K562 (cell line): ENCODE results near the gene RIPOR1. TPM values are rescaled to one million over a fixed set of nuclear protein-coding genes. Genes with fewer than 3 reads are reported as not detected.

ENCODE experiments used
- ATAC-seq: fragments of 200-7000 bp; cut with Tn5 transposase; 3 replicates; pipeline ENCODE4 v1.9.1; 2020; ENCODE audit warnings: moderate library complexity
- BruUV-seq: library from RNA; stranded (reverse); fragments of 400-500 nt; replicated peaks from 2 replicates; lab custom pipeline; 2021; lab: Mats Ljungman, UMichigan
- CTCF ChIA-PET: fragments of 300-600 bp; formaldehyde crosslinking; extraction: SDS; loops from one replicate; lab custom pipeline; 2021; ENCODE audit warnings: low intra/inter-chr PET ratio; lab: Yijun Ruan, JAX
- POLR2A ChIA-PET: fragments of 300-600, 350-650 bp; sonication (Branson Sonifier 250); formaldehyde crosslinking; extraction: SDS; loops from one replicate; lab custom pipeline; 2021; ENCODE audit warnings: antibody characterized with exemption, inconsistent platforms; lab: Yijun Ruan, JAX
- DNase-seq, 4 experiments: peaks; one replicate each; pipeline versions ENCODE4 v3.0.0 to v3.0.0-alpha.2; 2011 to 2018; ENCODE audit warnings: low spot score in 3 of 4, mixed read lengths in 3 of 4; ENCODE audit errors: extremely low read depth in 1 of 4
- FAIRE-seq: peaks from 2 replicates; lab custom pipeline; 2011; peaks lifted over from hg19 to GRCh38; lab: Jason Lieb, UNC
- H2AFZ ChIP-seq: 2 replicates; pipeline ENCODE4 v1.6.0; 2011; ENCODE audit warnings: low read depth, low read length, control low read depth, inconsistent platforms
- H3K27ac ChIP-seq: fragments of 200-600 bp; 3 replicates; pipeline ENCODE4 v1.8.0; 2011; ENCODE audit warnings: low read depth, mild to moderate bottlenecking, control low read depth, inconsistent platforms, low read length, moderate library complexity, mixed read lengths; ENCODE audit errors: extremely low read depth
- H3K27me3 ChIP-seq, 2 experiments: fragments of 300-600 bp in 1 of 2; 2 replicates in 1 of 2; 3 replicates in 1 of 2; pipeline versions ENCODE4 v1.6.0 to v1.8.0; 2011; ENCODE audit warnings: inconsistent platforms in 2 of 2, low read length in 2 of 2, mild to moderate bottlenecking in 1 of 2, mixed read lengths in 1 of 2, moderate library complexity in 1 of 2; ENCODE audit not compliant: control insufficient read depth in 2 of 2, insufficient read depth in 2 of 2
- H3K36me3 ChIP-seq: fragments of 300-600 bp; 3 replicates; pipeline ENCODE4 v1.8.0; 2011; ENCODE audit warnings: mild to moderate bottlenecking, low read length, inconsistent platforms; ENCODE audit not compliant: control insufficient read depth, insufficient read depth
- H3K4me1 ChIP-seq, 2 experiments: fragments of 200-600 bp in 1 of 2; replicated peaks in 1 of 2; 2 replicates in 1 of 2; 3 replicates in 1 of 2; pipeline versions ENCODE4 v1.5.1 to v1.8.0; 2011; ENCODE audit warnings: inconsistent platforms in 2 of 2, low read length in 2 of 2, mild to moderate bottlenecking in 1 of 2, mixed read lengths in 1 of 2, moderate library complexity in 1 of 2; ENCODE audit not compliant: control insufficient read depth in 2 of 2, insufficient read depth in 2 of 2
- H3K4me2 ChIP-seq: 2 replicates; pipeline ENCODE4 v1.6.1; 2011; ENCODE audit warnings: low read length, control low read depth, inconsistent platforms, mixed read lengths; ENCODE audit not compliant: insufficient read depth
- H3K4me3 ChIP-seq: fragments of 200-600 bp; sonication (generic), shearing (Covaris generic); 2 replicates; pipeline ENCODE4 v1.5.1; 2016; ENCODE audit warnings: control low read depth, inconsistent platforms
- H3K79me2 ChIP-seq: fragments of 200-600 bp; 3 replicates; pipeline ENCODE4 v1.8.0; 2011; ENCODE audit warnings: low read length, inconsistent platforms; ENCODE audit not compliant: control insufficient read depth, insufficient read depth
- H3K9ac ChIP-seq, 2 experiments: 2 replicates each; pipeline versions ENCODE4 v1.6.0 to v1.6.1; 2011; ENCODE audit warnings: low read depth in 2 of 2, low read length in 2 of 2, control low read depth in 1 of 2, inconsistent platforms in 1 of 2, mild to moderate bottlenecking in 1 of 2, mixed read lengths in 1 of 2; ENCODE audit not compliant: insufficient read depth in 1 of 2
- H3K9me1 ChIP-seq: one replicate; pipeline ENCODE4 v1.6.0; 2011; ENCODE audit warnings: inconsistent platforms, mild to moderate bottlenecking, low read length, moderate library complexity; ENCODE audit not compliant: control insufficient read depth, insufficient read depth
- H3K9me3 ChIP-seq: replicated peaks from 2 replicates; pipeline ENCODE4 v1.5.1; 2011; ENCODE audit warnings: low read depth, low read length, inconsistent platforms; ENCODE audit not compliant: control insufficient read depth, insufficient read depth
- H4K20me1 ChIP-seq: replicated peaks from 2 replicates; pipeline ENCODE4 v1.6.1; 2011; ENCODE audit warnings: low read length, inconsistent platforms, mixed read lengths; ENCODE audit not compliant: control insufficient read depth, insufficient read depth
- ZNF24 ChIP-seq: fragments of 450-650 bp; IDR thresholded peaks from 2 replicates; pipeline ENCODE4 v1.6.1; 2016
- WGBS: fragments of 100-300 bp; shearing (Covaris generic); methylation state at CpG from one replicate; pipeline ENCODE4 v1.1.6; 2016; ENCODE audit warnings: low coverage, mixed read lengths; ENCODE audit not compliant: insufficient coverage; ENCODE audit errors: missing lambda C conversion rate; 5-methylcytosine and 5-hydroxymethylcytosine counted together
- in situ Hi-C: fragments of 300-500 bp; cut with MboI; formaldehyde crosslinking; loops from 4 replicates; pipeline ENCODE4 v1.15.0; 2018; ENCODE audit warnings: inconsistent platforms, mixed read lengths
- intact Hi-C: fragments of 100-400 bp; cut with micrococcal nuclease; formaldehyde crosslinking; loops from 2 replicates; pipeline ENCODE4 v1.14.2; 2022
- polyA plus RNA-seq, 8 experiments: library from polyadenylated mRNA; depleted of rRNA in 4 of 8; stranded (reverse) in 5 of 8; unstranded in 3 of 8; fragments of >200 nt; fragmentation: Nextera tagmentation in 2 of 8; fragmentation: Illumina TruSeq in 1 of 8; extraction: Ambion mirVana in 2 of 8; extraction: Trizol in 1 of 8; gene quantifications; 2 replicates each; pipeline versions ENCODE4 v1.2.1 to v1.2.3, GENCODE V29; 2011 to 2014; ENCODE audit warnings: inconsistent platforms in 1 of 8, missing spikeins in 1 of 8
- total RNA-seq, 7 experiments: library from RNA; depleted of rRNA in 6 of 7; stranded (reverse); fragments of >200 nt in 6 of 7; fragmentation: Illumina TruSeq in 2 of 7; extraction: Trizol in 2 of 7; gene quantifications; 2 replicates each; pipeline versions ENCODE4 v1.2.1 to v1.2.3, GENCODE V29; 2011 to 2021; ENCODE audit warnings: low replicate concordance in 1 of 7
- TF ChIP-seq, protein P1 (sequence below): sonication (generic); formaldehyde crosslinking; IDR thresholded peaks from 2 replicates; pipeline ENCODE4 v1.9.0; 2022; ENCODE audit warnings: mild to moderate bottlenecking, missing genetic modification reagents
- TF ChIP-seq, protein P2 (sequence below): fragments of 450-650 bp; IDR thresholded peaks from 2 replicates; pipeline ENCODE4 v1.6.1; 2018; ENCODE audit not compliant: partially characterized antibody
- TF ChIP-seq, protein P3 (sequence below), 3 experiments: IDR thresholded peaks in 2 of 3; conservative IDR thresholded peaks in 1 of 3; 2 replicates each; pipeline ENCODE4 v1.5.1; 2011 to 2012; ENCODE audit warnings: low read length in 3 of 3, mild to moderate bottlenecking in 3 of 3, control low read depth in 2 of 3, improper control_type of control experiment in 1 of 3, inconsistent platforms in 1 of 3, low read depth in 1 of 3, mixed read lengths in 1 of 3, moderate library complexity in 1 of 3; ENCODE audit not compliant: insufficient read depth in 2 of 3

RIPOR1 gene
- total and polyA plus RNA-seq, 9 of the 15 experiments (the other 6 are each of a cell fraction or from before 2014, with no cell fraction given), result 0.36 to 31.1 (median 3.0) TPM

DNA sequence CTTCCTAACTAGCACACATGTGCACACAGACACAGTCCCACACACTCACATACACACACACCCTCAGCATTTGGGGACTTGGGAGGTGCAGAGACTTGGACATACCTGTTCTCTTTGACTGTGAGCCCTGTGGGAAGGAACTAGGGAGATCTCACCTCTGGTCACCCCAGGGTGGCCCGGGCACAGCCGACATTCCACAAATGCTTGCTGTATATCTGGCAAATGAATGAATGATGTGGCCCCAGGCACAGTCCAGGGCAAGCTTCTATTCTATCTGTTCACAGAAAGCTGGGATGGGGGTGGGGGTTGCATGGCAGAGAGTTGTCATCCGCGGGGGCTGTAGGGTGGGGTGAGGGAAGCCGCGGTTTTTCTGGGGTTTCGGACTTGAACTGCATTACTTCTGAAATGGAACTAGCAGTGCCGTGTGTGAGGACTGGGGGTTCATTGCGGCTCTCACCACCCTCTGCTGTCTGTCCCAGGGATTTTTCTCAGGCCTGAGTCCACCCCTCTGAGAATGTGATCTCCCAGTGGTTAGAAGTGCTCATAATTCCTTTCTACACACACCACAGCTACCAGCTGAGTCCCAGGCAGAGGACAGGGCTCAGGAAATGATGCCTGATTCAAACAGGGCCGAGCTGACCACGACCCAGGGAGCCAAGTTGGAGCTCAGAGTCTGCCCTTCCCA is 3.3 kb upstream of the RIPOR1 start:
- FAIRE-seq (peak; percentile 35), DNase-seq (no peak), ATAC-seq (no peak)
- ChIA-PET CTCF (no interaction called here), POLR2A (interaction anchor here (0.6 to 1.9 kb wide), 4 partner anchors 11 to 36 kb away, joined by 3 to 8 read pairs (median 4); partner anchors contain the start of gene CTCF)
- no peak overlapping the region for H2AFZ ChIP-seq
- H3K4me1 ChIP-seq, result peaks cover 30 to 58% of the 10 kb centered on the region in 2 experiments
- no peaks in the 10 kb centered on the region for H3K27me3 ChIP-seq
- peak overlapping the region in 1 of 2 experiments; percentile 65; a peak in 1 of 4 replicates for H3K9ac ChIP-seq
- no peak overlapping the region for H3K27ac ChIP-seq
- TF ChIP-seq, protein P1, sequence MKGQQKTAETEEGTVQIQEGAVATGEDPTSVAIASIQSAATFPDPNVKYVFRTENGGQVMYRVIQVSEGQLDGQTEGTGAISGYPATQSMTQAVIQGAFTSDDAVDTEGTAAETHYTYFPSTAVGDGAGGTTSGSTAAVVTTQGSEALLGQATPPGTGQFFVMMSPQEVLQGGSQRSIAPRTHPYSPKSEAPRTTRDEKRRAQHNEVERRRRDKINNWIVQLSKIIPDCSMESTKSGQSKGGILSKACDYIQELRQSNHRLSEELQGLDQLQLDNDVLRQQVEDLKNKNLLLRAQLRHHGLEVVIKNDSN, result no peak
- TF ChIP-seq, protein P2, sequence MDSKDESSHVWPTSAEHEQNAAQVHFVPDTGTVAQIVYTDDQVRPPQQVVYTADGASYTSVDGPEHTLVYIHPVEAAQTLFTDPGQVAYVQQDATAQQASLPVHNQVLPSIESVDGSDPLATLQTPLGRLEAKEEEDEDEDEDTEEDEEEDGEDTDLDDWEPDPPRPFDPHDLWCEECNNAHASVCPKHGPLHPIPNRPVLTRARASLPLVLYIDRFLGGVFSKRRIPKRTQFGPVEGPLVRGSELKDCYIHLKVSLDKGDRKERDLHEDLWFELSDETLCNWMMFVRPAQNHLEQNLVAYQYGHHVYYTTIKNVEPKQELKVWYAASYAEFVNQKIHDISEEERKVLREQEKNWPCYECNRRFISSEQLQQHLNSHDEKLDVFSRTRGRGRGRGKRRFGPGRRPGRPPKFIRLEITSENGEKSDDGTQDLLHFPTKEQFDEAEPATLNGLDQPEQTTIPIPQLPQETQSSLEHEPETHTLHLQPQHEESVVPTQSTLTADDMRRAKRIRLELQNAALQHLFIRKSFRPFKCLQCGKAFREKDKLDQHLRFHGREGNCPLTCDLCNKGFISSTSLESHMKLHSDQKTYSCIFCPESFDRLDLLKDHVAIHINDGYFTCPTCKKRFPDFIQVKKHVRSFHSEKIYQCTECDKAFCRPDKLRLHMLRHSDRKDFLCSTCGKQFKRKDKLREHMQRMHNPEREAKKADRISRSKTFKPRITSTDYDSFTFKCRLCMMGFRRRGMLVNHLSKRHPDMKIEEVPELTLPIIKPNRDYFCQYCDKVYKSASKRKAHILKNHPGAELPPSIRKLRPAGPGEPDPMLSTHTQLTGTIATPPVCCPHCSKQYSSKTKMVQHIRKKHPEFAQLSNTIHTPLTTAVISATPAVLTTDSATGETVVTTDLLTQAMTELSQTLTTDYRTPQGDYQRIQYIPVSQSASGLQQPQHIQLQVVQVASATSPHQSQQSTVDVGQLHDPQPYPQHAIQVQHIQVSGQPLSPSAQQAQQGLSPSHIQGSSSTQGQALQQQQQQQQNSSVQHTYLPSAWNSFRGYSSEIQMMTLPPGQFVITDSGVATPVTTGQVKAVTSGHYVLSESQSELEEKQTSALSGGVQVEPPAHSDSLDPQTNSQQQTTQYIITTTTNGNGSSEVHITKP, result peak; percentile 79
- TF ChIP-seq ZNF24, result 0 out of 2 replicates have a peak, but pooled peaks have one; percentile 7
- TF ChIP-seq, protein P3, sequence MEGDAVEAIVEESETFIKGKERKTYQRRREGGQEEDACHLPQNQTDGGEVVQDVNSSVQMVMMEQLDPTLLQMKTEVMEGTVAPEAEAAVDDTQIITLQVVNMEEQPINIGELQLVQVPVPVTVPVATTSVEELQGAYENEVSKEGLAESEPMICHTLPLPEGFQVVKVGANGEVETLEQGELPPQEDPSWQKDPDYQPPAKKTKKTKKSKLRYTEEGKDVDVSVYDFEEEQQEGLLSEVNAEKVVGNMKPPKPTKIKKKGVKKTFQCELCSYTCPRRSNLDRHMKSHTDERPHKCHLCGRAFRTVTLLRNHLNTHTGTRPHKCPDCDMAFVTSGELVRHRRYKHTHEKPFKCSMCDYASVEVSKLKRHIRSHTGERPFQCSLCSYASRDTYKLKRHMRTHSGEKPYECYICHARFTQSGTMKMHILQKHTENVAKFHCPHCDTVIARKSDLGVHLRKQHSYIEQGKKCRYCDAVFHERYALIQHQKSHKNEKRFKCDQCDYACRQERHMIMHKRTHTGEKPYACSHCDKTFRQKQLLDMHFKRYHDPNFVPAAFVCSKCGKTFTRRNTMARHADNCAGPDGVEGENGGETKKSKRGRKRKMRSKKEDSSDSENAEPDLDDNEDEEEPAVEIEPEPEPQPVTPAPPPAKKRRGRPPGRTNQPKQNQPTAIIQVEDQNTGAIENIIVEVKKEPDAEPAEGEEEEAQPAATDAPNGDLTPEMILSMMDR (IDR thresholded peaks at IDR 0.05 in 2 of 3, conservative IDR thresholded peaks at IDR 0.05 in 1 of 3; ENCODE audit: insufficient read depth in 2 of 3, low read depth in 1 of 3, low read length in 3 of 3), result peak; percentile 8 to 25 (median 21); a peak in 2 of 6 replicates
- in situ Hi-C loops, result loop anchor here (10.0 kb wide), 2 partner anchors 399 to 719 kb away; partner anchors contain the start of gene PLA2G15
- H3K9me1 ChIP-seq, result no peaks in the 10 kb centered on the region
- WGBS, result 60% methylated on average over 11 of the region's 11 CpGs
- H3K4me2 ChIP-seq, result no peak overlapping the region
- H3K79me2 ChIP-seq, result peaks cover 11% of the 10 kb centered on the region; the same call in 2 of the 3 replicates
- no peaks in the 10 kb centered on the region for H3K36me3 ChIP-seq
- H3K9me3 ChIP-seq, result no peaks in the 10 kb centered on the region
- H3K4me3 ChIP-seq, result no peak overlapping the region
- no TSS peak for BruUV-seq
- intact Hi-C loops, result loop anchor here (10.0 kb wide), 1 partner anchor 409 kb away; the partner anchor contains the start of genes CTRL and PSMB10
- no peaks in the 10 kb centered on the region; the same call in 1 of the 2 replicates for H4K20me1 ChIP-seq
